WERI-Rb-1 (cell line): Measurements from ENCODE around the gene ABCC1.

Experiments
- DNase-seq: peaks from one replicate; pipeline ENCODE4 v3.0.0-alpha.2; 2020
- H3K27ac ChIP-seq: fragments of 250-450 bp; sonication (Bioruptor Pico); 2 replicates; pipeline ENCODE4 v1.5.1; 2020; ENCODE audit warnings: mild to moderate bottlenecking, moderate library complexity
- H3K27me3 ChIP-seq: fragments of 250-450 bp; sonication (Bioruptor Pico); 2 replicates; pipeline ENCODE4 v1.5.1; 2021; ENCODE audit warnings: mild to moderate bottlenecking, low read depth, moderate library complexity; ENCODE audit not compliant: insufficient read depth, severe bottlenecking
- H3K36me3 ChIP-seq: fragments of 250-450 bp; sonication (Bioruptor Pico); 2 replicates; pipeline ENCODE4 v1.5.1; 2020; ENCODE audit warnings: mild to moderate bottlenecking, moderate library complexity
- H3K4me3 ChIP-seq: 2 replicates; pipeline ENCODE4 v1.5.1; 2011; ENCODE audit warnings: low read depth, mild to moderate bottlenecking, control low read depth, low read length
- H3K9me3 ChIP-seq: fragments of 250-450 bp; sonication (Bioruptor Pico); 2 replicates; pipeline ENCODE4 v1.5.1; 2021; ENCODE audit warnings: mild to moderate bottlenecking, moderate library complexity; ENCODE audit not compliant: severe bottlenecking
- CTCF ChIP-seq: IDR thresholded peaks from 2 replicates; pipeline ENCODE4 v1.5.1; 2011; ENCODE audit warnings: low read depth, mild to moderate bottlenecking, control low read depth, inconsistent platforms, low read length

Gene ABCC1

GRCh38 chr16:16090238-16090637, 140.8 kb downstream of the ABCC1 start:
- H3K27ac ChIP-seq: no peak overlapping the region
- no peaks in the 10 kb centered on the region for H3K9me3 ChIP-seq
- H3K36me3 ChIP-seq: peaks cover 37% of the 10 kb centered on the region
- H3K27me3 ChIP-seq: no peaks in the 10 kb centered on the region
- no peak overlapping the region for H3K4me3 ChIP-seq
- TF ChIP-seq CTCF: no peak
- DNase-seq: no peak

- DNase-seq: no peak
- H3K4me3 ChIP-seq: no peak overlapping the region
- H3K9me3 ChIP-seq: no peaks in the 10 kb centered on the region
- TF ChIP-seq CTCF: no peak
- H3K36me3 ChIP-seq: peaks cover 35% of the 10 kb centered on the region
- H3K27ac ChIP-seq: no peak overlapping the region
- no peaks in the 10 kb centered on the region for H3K27me3 ChIP-seq
Observed at GRCh38 chr16:16092925-16093627, 143.7 kb downstream of the ABCC1 start.

- H3K9me3 ChIP-seq: no peaks in the 10 kb centered on the region
- peaks cover 34% of the 10 kb centered on the region for H3K36me3 ChIP-seq
- no peak for TF ChIP-seq CTCF
- H3K27ac ChIP-seq: no peak overlapping the region
- H3K27me3 ChIP-seq: no peaks in the 10 kb centered on the region
- H3K4me3 ChIP-seq: no peak overlapping the region
- no peak for DNase-seq
Observed at GRCh38 chr16:16093628-16094332, 144.4 kb downstream of the ABCC1 start.

GRCh38 chr16:16095646-16096045, 146.2 kb downstream of the ABCC1 start:
- H3K9me3 ChIP-seq: no peaks in the 10 kb centered on the region
- no peak overlapping the region for H3K27ac ChIP-seq
- peaks cover 35% of the 10 kb centered on the region for H3K36me3 ChIP-seq
- no peaks in the 10 kb centered on the region for H3K27me3 ChIP-seq
- H3K4me3 ChIP-seq: no peak overlapping the region
- DNase-seq: no peak
- no peak for TF ChIP-seq CTCF

GRCh38 chr16:16096121-16096857, 146.9 kb downstream of the ABCC1 start:
- TF ChIP-seq CTCF: no peak
- Histone ChIP-seq H3K27me3 (no peaks in the 10 kb centered on the region), H3K9me3 (no peaks in the 10 kb centered on the region), H3K27ac (no peak overlapping the region), H3K36me3 (peaks cover 32% of the 10 kb centered on the region), H3K4me3 (no peak overlapping the region)
- no peak for DNase-seq
